Left ventricle myocardium inferior (tissue), 1 donor: ENCODE results near the gene NLGN1. TPM values are rescaled to one million over a fixed set of nuclear protein-coding genes. Genes with fewer than 3 reads are reported as not detected.

Experiments
- DNase-seq: peaks from one replicate; pipeline ENCODE4 v3.0.0-alpha.2; 2020
- H3K27ac ChIP-seq: fragments of 200-600 bp; replicated peaks from 2 replicates; pipeline ENCODE4 v1.8.0; 2021
- H3K27me3 ChIP-seq: fragments of 200-600 bp; 2 replicates; pipeline ENCODE4 v1.8.0; 2021; ENCODE audit warnings: low read depth
- H3K36me3 ChIP-seq: fragments of 200-600 bp; 2 replicates; pipeline ENCODE4 v1.8.0; 2021
- H3K4me1 ChIP-seq: fragments of 200-600 bp; 2 replicates; pipeline ENCODE4 v1.8.0; 2021
- H3K4me3 ChIP-seq: fragments of 200-600 bp; 2 replicates; pipeline ENCODE4 v1.8.0; 2021; ENCODE audit warnings: mild to moderate bottlenecking, moderate library complexity
- H3K9me3 ChIP-seq: fragments of 200-600 bp; replicated peaks from 2 replicates; pipeline ENCODE4 v1.8.0; 2021
- intact Hi-C: fragments of 100-400 bp; cut with micrococcal nuclease; formaldehyde crosslinking; loops from one replicate; pipeline ENCODE4 v1.11.0; 2022
- total RNA-seq: library from RNA; stranded (reverse); fragmentation: NEBNext Ultra II Directional; extraction: Animal tissue kit (Norgen Biotek cat#: 25700); gene quantifications from one replicate; pipeline ENCODE4 v1.2.1, GENCODE V29; 2021
- TF ChIP-seq, protein P1 (sequence below): fragments of 200-600 bp; IDR thresholded peaks from 2 replicates; pipeline ENCODE4 v1.8.0; 2021; ENCODE audit warnings: antibody characterized with exemption, mild to moderate bottlenecking, borderline replicate concordance
- donor health status: DM: no; HTN: yes; CAD: no; lungs with severe emphysema.

Gene NLGN1
- total RNA-seq, 1 donor from 2014 or later: 13.7 TPM

DNA sequence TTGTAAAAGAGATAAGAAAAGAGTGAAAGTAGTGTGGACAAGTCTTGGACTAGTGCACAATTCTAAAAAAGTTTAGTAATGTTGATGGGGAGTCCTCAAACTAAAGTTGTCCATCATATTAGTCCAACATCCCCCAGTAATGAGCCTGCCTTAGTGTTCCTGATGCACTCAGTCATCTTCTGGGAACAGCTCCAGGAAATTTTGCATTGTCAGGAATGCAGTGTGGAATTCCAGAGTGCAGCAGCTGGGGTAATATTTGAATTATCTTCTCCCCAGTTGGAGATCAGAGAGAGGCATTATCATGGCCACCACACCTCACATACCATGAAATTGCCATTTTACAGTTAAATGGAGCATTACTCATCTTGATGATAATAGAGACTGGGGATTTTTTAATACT is 932.8 kb downstream of the NLGN1 start:
- H3K27ac ChIP-seq: no peak overlapping the region
- intact Hi-C loops: no loop called here
- no peak overlapping the region for H3K4me3 ChIP-seq
- no peaks in the 10 kb centered on the region for H3K4me1 ChIP-seq
- no peak for DNase-seq
- H3K9me3 ChIP-seq: no peaks in the 10 kb centered on the region
- no peaks in the 10 kb centered on the region for H3K36me3 ChIP-seq
- no peaks in the 10 kb centered on the region for H3K27me3 ChIP-seq
- TF ChIP-seq, protein P1, sequence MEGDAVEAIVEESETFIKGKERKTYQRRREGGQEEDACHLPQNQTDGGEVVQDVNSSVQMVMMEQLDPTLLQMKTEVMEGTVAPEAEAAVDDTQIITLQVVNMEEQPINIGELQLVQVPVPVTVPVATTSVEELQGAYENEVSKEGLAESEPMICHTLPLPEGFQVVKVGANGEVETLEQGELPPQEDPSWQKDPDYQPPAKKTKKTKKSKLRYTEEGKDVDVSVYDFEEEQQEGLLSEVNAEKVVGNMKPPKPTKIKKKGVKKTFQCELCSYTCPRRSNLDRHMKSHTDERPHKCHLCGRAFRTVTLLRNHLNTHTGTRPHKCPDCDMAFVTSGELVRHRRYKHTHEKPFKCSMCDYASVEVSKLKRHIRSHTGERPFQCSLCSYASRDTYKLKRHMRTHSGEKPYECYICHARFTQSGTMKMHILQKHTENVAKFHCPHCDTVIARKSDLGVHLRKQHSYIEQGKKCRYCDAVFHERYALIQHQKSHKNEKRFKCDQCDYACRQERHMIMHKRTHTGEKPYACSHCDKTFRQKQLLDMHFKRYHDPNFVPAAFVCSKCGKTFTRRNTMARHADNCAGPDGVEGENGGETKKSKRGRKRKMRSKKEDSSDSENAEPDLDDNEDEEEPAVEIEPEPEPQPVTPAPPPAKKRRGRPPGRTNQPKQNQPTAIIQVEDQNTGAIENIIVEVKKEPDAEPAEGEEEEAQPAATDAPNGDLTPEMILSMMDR: no peak

DNA sequence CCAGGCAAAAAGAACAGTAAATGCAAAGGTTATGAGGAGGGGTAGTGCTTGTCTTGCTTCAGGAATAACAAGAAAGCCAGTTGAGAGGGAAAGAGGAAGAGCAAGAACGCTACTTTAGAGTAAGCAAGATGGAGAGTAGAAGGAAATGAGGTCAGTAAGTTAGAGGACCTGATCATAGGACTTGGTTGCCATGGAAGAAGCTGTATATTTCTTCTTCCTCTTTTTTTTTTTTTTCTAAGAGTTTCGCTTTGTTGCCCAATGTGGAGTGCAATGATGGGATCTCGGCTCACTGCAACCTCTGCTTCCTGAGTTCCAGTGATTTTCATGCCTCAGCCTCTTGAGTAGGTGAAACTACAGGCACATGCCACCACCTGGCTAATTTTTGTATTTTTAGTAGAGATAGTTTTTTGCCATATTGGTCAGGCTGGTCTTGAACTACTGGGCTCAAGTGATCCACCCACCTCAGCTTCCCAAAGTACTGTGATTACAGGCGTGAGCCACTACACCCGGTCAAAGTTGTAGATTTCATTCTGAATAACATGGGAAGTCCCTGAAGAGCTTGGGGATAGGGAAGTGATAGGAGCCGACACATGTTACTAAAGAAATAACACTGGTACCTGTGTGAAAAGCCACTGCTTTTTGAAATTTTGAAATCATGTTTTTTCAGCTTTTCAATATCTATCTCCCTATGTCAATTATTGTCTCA is 933.7 kb downstream of the NLGN1 start:
- Histone ChIP-seq H3K4me1 (no peaks in the 10 kb centered on the region), H3K9me3 (no peaks in the 10 kb centered on the region), H3K4me3 (no peak overlapping the region), H3K36me3 (no peaks in the 10 kb centered on the region), H3K27me3 (no peaks in the 10 kb centered on the region), H3K27ac (no peak overlapping the region)
- intact Hi-C loops: no loop called here
- DNase-seq: no peak
- TF ChIP-seq, protein P1: no peak

DNA sequence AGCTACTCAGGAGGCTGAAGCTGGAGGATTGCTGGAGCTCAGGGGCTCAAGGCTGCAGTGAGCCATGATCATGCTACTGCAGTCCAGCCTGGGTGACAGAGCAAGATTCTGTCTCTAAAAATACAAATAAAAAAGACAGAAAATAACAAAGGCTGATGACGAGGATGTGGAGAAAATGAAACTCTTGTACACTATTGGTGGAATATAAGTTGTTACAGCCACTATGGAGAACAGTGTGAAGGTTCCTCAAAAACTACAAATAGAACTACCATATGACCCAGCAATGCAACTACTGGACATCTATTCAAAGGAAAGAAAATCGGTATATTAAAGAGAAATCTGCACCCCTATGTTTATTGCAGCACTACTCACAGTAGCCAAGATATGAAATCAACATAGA is 934.8 kb downstream of the NLGN1 start:
- intact Hi-C loops: no loop called here

DNA sequence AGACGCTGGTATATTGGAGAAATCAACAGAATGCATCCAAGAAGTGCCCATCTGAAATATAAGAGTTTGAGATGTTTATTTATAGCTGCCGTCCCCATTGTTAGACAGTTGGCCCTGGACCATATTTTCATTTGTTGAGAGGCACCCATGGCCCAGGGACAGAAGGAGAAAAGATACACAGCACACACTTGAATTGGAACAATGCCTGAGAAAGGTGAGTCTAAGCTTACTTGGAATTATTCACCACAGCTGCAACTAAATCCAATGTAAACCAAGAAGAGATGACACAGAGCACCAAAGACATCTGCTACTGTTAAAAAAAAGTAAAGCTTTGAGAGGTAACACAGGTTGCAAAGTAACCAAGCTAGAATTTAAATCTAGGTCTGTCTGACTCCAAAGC is 936.1 kb downstream of the NLGN1 start:
- no peaks in the 10 kb centered on the region for H3K36me3 ChIP-seq
- TF ChIP-seq, protein P1: no peak
- H3K4me3 ChIP-seq: no peak overlapping the region
- no peak overlapping the region for H3K27ac ChIP-seq
- no peaks in the 10 kb centered on the region for H3K4me1 ChIP-seq
- H3K9me3 ChIP-seq: no peaks in the 10 kb centered on the region
- DNase-seq: no peak
- H3K27me3 ChIP-seq: no peaks in the 10 kb centered on the region
- intact Hi-C loops: no loop called here

More for the DNA sequence above, 934.8 kb downstream of the NLGN1 start:
- no peak for DNase-seq
- no peaks in the 10 kb centered on the region for H3K36me3 ChIP-seq
- H3K4me1 ChIP-seq: no peaks in the 10 kb centered on the region
- H3K27me3 ChIP-seq: no peaks in the 10 kb centered on the region
- H3K4me3 ChIP-seq: no peak overlapping the region
- TF ChIP-seq, protein P1: no peak
- H3K9me3 ChIP-seq: no peaks in the 10 kb centered on the region
- no peak overlapping the region for H3K27ac ChIP-seq

DNA sequence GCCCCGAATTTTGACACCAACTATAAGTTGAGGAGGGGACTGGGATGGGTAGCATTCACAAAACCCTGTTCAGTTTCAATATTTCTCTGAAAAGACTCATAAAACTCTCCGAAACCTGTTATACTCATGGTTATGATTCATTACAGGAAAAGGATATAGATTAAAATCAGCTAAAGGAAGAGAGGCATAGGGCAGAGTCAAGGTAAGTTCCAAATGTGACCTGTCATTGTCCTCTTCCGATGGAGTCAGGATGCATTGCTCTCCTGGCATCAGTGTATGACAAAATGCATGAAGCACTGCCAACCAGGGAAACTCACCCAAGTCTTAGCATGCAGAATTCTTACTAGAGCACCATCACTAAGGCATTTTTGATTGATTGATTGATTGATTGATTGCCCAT is 936.6 kb downstream of the NLGN1 start:
- Histone ChIP-seq H3K36me3 (no peaks in the 10 kb centered on the region), H3K4me3 (no peak overlapping the region), H3K27me3 (no peaks in the 10 kb centered on the region), H3K4me1 (no peaks in the 10 kb centered on the region), H3K27ac (no peak overlapping the region), H3K9me3 (no peaks in the 10 kb centered on the region)
- no peak for DNase-seq
- TF ChIP-seq, protein P1: no peak
- intact Hi-C loops: no loop called here
